Fibroblast of lung (primary cell): ENCODE measurements around the gene FADS6. TPM values are rescaled to one million over a fixed set of nuclear protein-coding genes. Genes with fewer than 3 reads are reported as not detected.

Experiments used
- DNase-seq, 2 donors: peaks; one replicate each; pipeline versions ENCODE4 v3.0.0 to v3.0.0-alpha.2; 2010; ENCODE audit warnings: low read depth in 2 of 2
- H2AFZ ChIP-seq: 2 replicates; pipeline ENCODE4 v1.5.1; 2012; ENCODE audit warnings: low read length, control low read depth, inconsistent platforms
- H3K27ac ChIP-seq: 2 replicates; pipeline ENCODE4 v1.5.1; 2011; ENCODE audit warnings: low read length, control low read depth; ENCODE audit not compliant: insufficient read depth
- H3K27me3 ChIP-seq: 2 replicates; pipeline ENCODE4 v1.5.1; 2011; ENCODE audit warnings: mild to moderate bottlenecking, low read length; ENCODE audit not compliant: control insufficient read depth, insufficient read depth
- H3K36me3 ChIP-seq: 2 replicates; pipeline ENCODE4 v1.5.1; 2011; ENCODE audit warnings: low read length; ENCODE audit not compliant: control insufficient read depth, insufficient read depth
- H3K4me1 ChIP-seq: 2 replicates; pipeline ENCODE4 v1.5.1; 2011; ENCODE audit warnings: low read length; ENCODE audit not compliant: control insufficient read depth, insufficient read depth; ENCODE audit errors: extremely low read depth
- H3K4me2 ChIP-seq: 2 replicates; pipeline ENCODE4 v1.5.1; 2011; ENCODE audit warnings: low read length, control low read depth; ENCODE audit not compliant: insufficient read depth; ENCODE audit errors: extremely low read depth
- H3K4me3 ChIP-seq, 4 experiments: fragments of 200-600 bp in 1 of 4; sonication (generic) in 1 of 4; replicated peaks in 1 of 4; 2 replicates each; pipeline ENCODE4 v1.5.1; 2011 to 2016; ENCODE audit warnings: low read length in 4 of 4, low read depth in 3 of 4, mild to moderate bottlenecking in 3 of 4, control low read depth in 2 of 4, inconsistent platforms in 1 of 4, mixed read lengths in 1 of 4; ENCODE audit not compliant: insufficient read depth in 1 of 4; ENCODE audit errors: control extremely low read depth in 1 of 4
- H3K79me2 ChIP-seq: 2 replicates; pipeline ENCODE4 v1.5.1; 2012; ENCODE audit warnings: mild to moderate bottlenecking, low read length, inconsistent platforms; ENCODE audit not compliant: control insufficient read depth, insufficient read depth
- H3K9ac ChIP-seq: 2 replicates; pipeline ENCODE4 v1.5.1; 2011; ENCODE audit warnings: mild to moderate bottlenecking, low read length, control low read depth; ENCODE audit not compliant: insufficient read depth
- H3K9me3 ChIP-seq: 2 replicates; pipeline ENCODE4 v1.5.1; 2012; ENCODE audit warnings: low read depth, low read length; ENCODE audit not compliant: control insufficient read depth, insufficient read depth
- H4K20me1 ChIP-seq: 2 replicates; pipeline ENCODE4 v1.5.1; 2011; ENCODE audit warnings: low read length; ENCODE audit not compliant: control insufficient read depth, insufficient read depth; ENCODE audit errors: extremely low read depth
- CTCF ChIP-seq, 2 donors: IDR thresholded peaks in 1 of 2; conservative IDR thresholded peaks in 1 of 2; 1 replicate in 1 of 2; 2 replicates in 1 of 2; pipeline ENCODE4 v1.5.1; 2011 to 2012; ENCODE audit warnings: low read length in 2 of 2, control low read depth in 1 of 2, inconsistent platforms in 1 of 2, low read depth in 1 of 2, mild to moderate bottlenecking in 1 of 2
- EZH2 ChIP-seq: IDR thresholded peaks from 2 replicates; pipeline ENCODE4 v1.5.1; 2012; ENCODE audit warnings: low read length, control low read depth, mild to moderate bottlenecking; ENCODE audit errors: missing control alignments
- polyA plus RNA-seq, 2 donors: library from polyadenylated mRNA; depleted of rRNA in 1 of 2; stranded (reverse) in 1 of 2; unstranded in 1 of 2; fragments of >200 nt; gene quantifications; 2 replicates each; pipeline ENCODE4 v1.2.1, GENCODE V29; 2011 to 2012; ENCODE audit warnings: missing spikeins in 1 of 2
- total RNA-seq: library from RNA; depleted of rRNA; stranded (reverse); fragments of >200 nt; gene quantifications from 2 replicates; pipeline ENCODE4 v1.2.1, GENCODE V29; 2014

The FADS6 gene
- total and polyA plus RNA-seq, 2 donors (not counting 1 experiment from before 2014, with no cell fraction given): not detected

- no peak overlapping the region for H3K4me2 ChIP-seq
- H3K4me3 ChIP-seq: no peak overlapping the region
- no peaks in the 10 kb centered on the region for H4K20me1 ChIP-seq
- DNase-seq: no peak
- H3K27ac ChIP-seq: no peak overlapping the region
- H3K9me3 ChIP-seq: no peaks in the 10 kb centered on the region
- no peaks in the 10 kb centered on the region for H3K27me3 ChIP-seq
- H3K4me1 ChIP-seq: peaks cover 7% of the 10 kb centered on the region
- no peak overlapping the region for H2AFZ ChIP-seq
- peaks cover 3% of the 10 kb centered on the region for H3K36me3 ChIP-seq
- no peak overlapping the region for H3K9ac ChIP-seq
- TF ChIP-seq EZH2: no peak
- TF ChIP-seq CTCF (conservative IDR thresholded peaks at IDR 0.05 in 1 of 2, IDR thresholded peaks at IDR 0.05 in 1 of 2; ENCODE audit: low read depth in 1 of 2, low read length in 2 of 2): no peak
- H3K79me2 ChIP-seq: no peaks in the 10 kb centered on the region
Observed at GRCh38 chr17:74868908-74869255, 24.6 kb downstream of the FADS6 start.

GRCh38 chr17:74868251-74868907 lies 25.1 kb downstream of the FADS6 start:
- H3K79me2 ChIP-seq: no peaks in the 10 kb centered on the region
- H4K20me1 ChIP-seq: no peaks in the 10 kb centered on the region
- H3K36me3 ChIP-seq: peaks cover 4% of the 10 kb centered on the region
- peaks cover 7% of the 10 kb centered on the region for H3K4me1 ChIP-seq
- H3K27ac ChIP-seq: no peak overlapping the region
- H3K4me3 ChIP-seq: no peak overlapping the region
- H3K9me3 ChIP-seq: no peaks in the 10 kb centered on the region
- H3K4me2 ChIP-seq: no peak overlapping the region
- no peak for DNase-seq
- TF ChIP-seq EZH2: no peak
- no peak for TF ChIP-seq CTCF (conservative IDR thresholded peaks at IDR 0.05 in 1 of 2, IDR thresholded peaks at IDR 0.05 in 1 of 2; ENCODE audit: low read depth in 1 of 2, low read length in 2 of 2)
- H3K27me3 ChIP-seq: no peaks in the 10 kb centered on the region
- H3K9ac ChIP-seq: no peak overlapping the region
- no peak overlapping the region for H2AFZ ChIP-seq

- Histone ChIP-seq H3K9me3 (no peaks in the 10 kb centered on the region), H3K4me1 (peaks cover 3% of the 10 kb centered on the region), H4K20me1 (no peaks in the 10 kb centered on the region)
Observed at GRCh38 chr17:74866198-74866835, 27.1 kb downstream of the FADS6 start.

More at GRCh38 chr17:74866198-74866835, 27.1 kb downstream of the FADS6 start:
- Histone ChIP-seq H3K4me2 (no peak overlapping the region), H3K27me3 (peaks cover 9% of the 10 kb centered on the region), H3K9ac (no peak overlapping the region), H3K27ac (no peak overlapping the region), H3K79me2 (no peaks in the 10 kb centered on the region), H3K36me3 (peaks cover 4% of the 10 kb centered on the region), H2AFZ (no peak overlapping the region), H3K4me3 (no peak overlapping the region)
- DNase-seq: no peak
- no peak for TF ChIP-seq EZH2
- TF ChIP-seq CTCF (conservative IDR thresholded peaks at IDR 0.05 in 1 of 2, IDR thresholded peaks at IDR 0.05 in 1 of 2; ENCODE audit: low read depth in 1 of 2, low read length in 2 of 2): no peak
